Measurements from ENCODE around the gene PAPSS1.
"Not testable (repeated sequence)": the region's sequence is repeated elsewhere in the genome, so short reads cannot be mapped to it uniquely, and the experiment has no call there.

The PAPSS1 gene

DNA sequence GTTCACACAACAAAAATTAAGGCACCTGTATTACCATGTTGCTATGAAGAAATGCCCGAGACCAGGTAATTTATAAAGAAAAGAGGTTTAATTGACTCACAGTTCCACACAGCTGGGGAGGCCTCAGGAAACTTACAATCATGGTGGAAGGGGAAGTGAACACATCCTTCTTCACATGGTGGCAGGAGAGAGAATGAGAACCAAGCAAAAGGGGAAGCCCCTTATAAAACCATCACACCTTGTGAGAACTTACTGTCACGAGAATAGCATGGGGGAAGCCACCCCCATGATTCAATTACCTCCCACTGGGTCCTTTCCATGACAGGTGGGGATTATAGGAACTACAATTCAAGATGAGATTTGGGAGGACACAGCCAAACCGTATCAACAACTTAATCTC, 68.6 kb downstream of the PAPSS1 start:
- not testable (repeated sequence) for DNase-seq (ENCODE audit: low read depth, low spot score); H3K9me3 ChIP-seq (ENCODE audit: control insufficient read depth, insufficient read depth, low read length); H3K36me3 ChIP-seq (ENCODE audit: control insufficient read depth, insufficient read depth, low read length); H3K27ac ChIP-seq (ENCODE audit: low read length); H3K4me3 ChIP-seq (ENCODE audit: low read length); H3K4me1 ChIP-seq (ENCODE audit: control insufficient read depth, insufficient read depth, low read length); H3K27me3 ChIP-seq (ENCODE audit: control insufficient read depth, insufficient read depth, low read length)
- no CpG with 5 or more reads among the region's 3 CpGs for WGBS (ENCODE audit: insufficient coverage, insufficient read length)

DNA sequence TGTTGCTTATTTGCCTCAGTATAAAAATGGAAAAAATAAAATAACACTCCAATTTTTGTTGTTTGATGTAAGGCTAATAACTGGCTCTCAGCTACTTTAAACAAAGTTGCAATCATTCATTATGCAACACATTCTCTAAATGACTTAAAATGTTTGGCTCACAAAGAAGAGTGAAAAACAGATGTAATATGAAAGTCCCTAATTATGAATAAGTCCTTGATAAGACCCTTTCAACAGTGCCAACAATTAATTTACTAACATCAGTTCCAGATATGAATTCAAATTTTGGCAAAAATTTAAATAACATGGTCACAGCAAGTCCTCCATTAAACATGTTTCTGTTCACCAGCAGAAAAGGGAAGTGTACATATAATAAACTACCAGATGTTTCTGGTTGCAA, 69.8 kb downstream of the PAPSS1 start:
- Histone ChIP-seq H3K9me3 (ENCODE audit: control insufficient read depth, insufficient read depth, low read length) (no peaks in the 10 kb centered on the region), H3K27ac (ENCODE audit: low read length) (no peak overlapping the region), H3K36me3 (ENCODE audit: control insufficient read depth, insufficient read depth, low read length) (no peaks in the 10 kb centered on the region), H3K4me3 (ENCODE audit: low read length) (no peak overlapping the region), H3K27me3 (ENCODE audit: control insufficient read depth, insufficient read depth, low read length) (no peaks in the 10 kb centered on the region), H3K4me1 (ENCODE audit: control insufficient read depth, insufficient read depth, low read length) (peaks cover 3% of the 10 kb centered on the region; the same call in 1 of the 2 replicates)
- no peak for DNase-seq (ENCODE audit: low read depth, low spot score)

GRCh38 chr4:107648178-107648991, 71.6 kb downstream of the PAPSS1 start:
- no CpG with 5 or more reads among the region's 8 CpGs for WGBS (ENCODE audit: insufficient coverage, insufficient read length)
- Histone ChIP-seq H3K27ac (ENCODE audit: low read length) (no peak overlapping the region), H3K36me3 (ENCODE audit: control insufficient read depth, insufficient read depth, low read length) (no peaks in the 10 kb centered on the region; the same call in 1 of the 2 replicates), H3K27me3 (ENCODE audit: control insufficient read depth, insufficient read depth, low read length) (no peaks in the 10 kb centered on the region), H3K4me3 (ENCODE audit: low read length) (no peak overlapping the region), H3K9me3 (ENCODE audit: control insufficient read depth, insufficient read depth, low read length) (no peaks in the 10 kb centered on the region), H3K4me1 (ENCODE audit: control insufficient read depth, insufficient read depth, low read length) (peaks cover 3% of the 10 kb centered on the region; the same call in 1 of the 2 replicates)
- DNase-seq (ENCODE audit: low read depth, low spot score) = no peak

DNA sequence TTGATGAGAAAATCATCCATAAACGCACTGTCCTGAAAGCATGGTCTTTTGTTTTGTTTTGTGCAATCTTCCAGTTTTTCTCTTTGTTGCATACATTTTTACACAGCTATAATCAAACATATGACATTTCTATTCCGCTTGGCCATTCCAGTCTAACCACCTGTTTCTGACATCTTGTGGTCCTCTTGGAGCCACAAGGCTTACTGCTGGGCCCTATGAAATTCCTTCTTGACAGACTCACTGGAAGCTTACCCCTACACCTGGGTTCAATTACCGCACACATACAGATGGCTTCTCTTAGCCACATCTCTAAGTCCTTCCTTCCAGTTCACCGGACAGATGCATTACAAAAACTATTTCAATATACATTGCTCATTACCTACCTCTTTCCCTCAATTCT, 72.4 kb downstream of the PAPSS1 start:
- Histone ChIP-seq H3K9me3 (ENCODE audit: control insufficient read depth, insufficient read depth, low read length) (no peaks in the 10 kb centered on the region), H3K36me3 (ENCODE audit: control insufficient read depth, insufficient read depth, low read length) (no peaks in the 10 kb centered on the region; the same call in 1 of the 2 replicates)

DNA sequence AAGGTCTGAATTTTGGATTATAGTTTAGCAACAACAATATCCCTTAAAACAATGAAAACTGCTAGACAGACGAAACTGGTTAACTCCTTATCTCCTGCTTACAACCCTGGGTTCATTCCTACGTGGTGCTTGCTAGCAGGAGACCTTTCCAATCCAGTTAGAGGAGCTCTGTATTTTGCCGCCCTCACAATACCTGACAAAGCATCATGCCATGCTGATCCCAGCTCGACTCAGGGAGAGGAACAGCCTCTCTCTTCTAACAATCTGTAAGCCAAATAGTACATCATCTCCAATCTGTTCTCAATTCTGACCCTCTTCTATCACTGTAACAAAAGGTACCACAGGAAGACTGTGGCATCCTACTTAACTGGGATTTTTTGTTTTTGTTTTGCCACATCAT, 74.4 kb downstream of the PAPSS1 start:
- Histone ChIP-seq H3K27ac (ENCODE audit: low read length) (no peak overlapping the region), H3K4me1 (ENCODE audit: control insufficient read depth, insufficient read depth, low read length) (peaks cover 3% of the 10 kb centered on the region; the same call in 1 of the 2 replicates), H3K36me3 (ENCODE audit: control insufficient read depth, insufficient read depth, low read length) (no peaks in the 10 kb centered on the region; the same call in 1 of the 2 replicates), H3K9me3 (ENCODE audit: control insufficient read depth, insufficient read depth, low read length) (no peaks in the 10 kb centered on the region), H3K27me3 (ENCODE audit: control insufficient read depth, insufficient read depth, low read length) (no peaks in the 10 kb centered on the region), H3K4me3 (ENCODE audit: low read length) (no peak overlapping the region)
- DNase-seq (ENCODE audit: low read depth, low spot score) = no peak
- no CpG with 5 or more reads among the region's 4 CpGs for WGBS (ENCODE audit: insufficient coverage, insufficient read length)

More for the DNA sequence above, 72.4 kb downstream of the PAPSS1 start:
- DNase-seq (ENCODE audit: low read depth, low spot score) = no peak
- H3K4me1 ChIP-seq (ENCODE audit: control insufficient read depth, insufficient read depth, low read length) = peaks cover 3% of the 10 kb centered on the region; the same call in 1 of the 2 replicates
- H3K4me3 ChIP-seq (ENCODE audit: low read length) = no peak overlapping the region
- H3K27ac ChIP-seq (ENCODE audit: low read length) = no peak overlapping the region
- 100% methylated on average over 1 of the region's 4 CpGs for WGBS (ENCODE audit: insufficient coverage, insufficient read length)
- no peaks in the 10 kb centered on the region for H3K27me3 ChIP-seq (ENCODE audit: control insufficient read depth, insufficient read depth, low read length)

DNA sequence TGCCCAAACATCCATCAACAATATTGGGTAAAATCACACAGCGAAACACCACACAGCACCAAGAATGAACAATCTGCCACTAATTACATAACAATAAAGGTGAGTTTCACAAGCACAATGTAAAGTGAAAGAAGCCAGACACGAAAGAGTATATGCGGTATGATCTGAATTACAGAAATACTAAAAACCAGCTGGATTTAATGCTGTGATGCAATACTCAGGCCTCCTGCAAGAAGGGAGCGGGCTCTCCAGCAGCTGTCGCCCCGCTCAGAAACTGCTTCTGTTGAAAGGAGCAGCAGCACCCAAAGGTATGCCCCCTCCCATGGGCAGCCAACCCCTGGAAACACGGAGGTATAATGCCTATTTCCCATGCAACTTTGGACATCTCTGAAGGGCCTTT, 77.0 kb downstream of the PAPSS1 start:
- no peak for DNase-seq (ENCODE audit: low read depth, low spot score)
- WGBS (ENCODE audit: insufficient coverage, insufficient read length) = no CpG with 5 or more reads among the region's 7 CpGs
- Histone ChIP-seq H3K4me1 (ENCODE audit: control insufficient read depth, insufficient read depth, low read length) (no peaks in the 10 kb centered on the region; the same call in 1 of the 2 replicates), H3K36me3 (ENCODE audit: control insufficient read depth, insufficient read depth, low read length) (no peaks in the 10 kb centered on the region; the same call in 1 of the 2 replicates), H3K27ac (ENCODE audit: low read length) (no peak overlapping the region), H3K9me3 (ENCODE audit: control insufficient read depth, insufficient read depth, low read length) (no peaks in the 10 kb centered on the region), H3K4me3 (ENCODE audit: low read length) (no peak overlapping the region), H3K27me3 (ENCODE audit: control insufficient read depth, insufficient read depth, low read length) (no peaks in the 10 kb centered on the region)

- WGBS (ENCODE audit: insufficient coverage, insufficient read length) = no CpG with 5 or more reads among the region's 1 CpG
- Histone ChIP-seq H3K27me3 (ENCODE audit: control insufficient read depth, insufficient read depth, low read length) (no peaks in the 10 kb centered on the region), H3K4me3 (ENCODE audit: low read length) (no peak overlapping the region), H3K4me1 (ENCODE audit: control insufficient read depth, insufficient read depth, low read length) (no peaks in the 10 kb centered on the region; the same call in 1 of the 2 replicates), H3K9me3 (ENCODE audit: control insufficient read depth, insufficient read depth, low read length) (no peaks in the 10 kb centered on the region), H3K27ac (ENCODE audit: low read length) (no peak overlapping the region), H3K36me3 (ENCODE audit: control insufficient read depth, insufficient read depth, low read length) (no peaks in the 10 kb centered on the region; the same call in 1 of the 2 replicates)
- no peak for DNase-seq (ENCODE audit: low read depth, low spot score)
Observed at GRCh38 chr4:107640878-107641277, 79.2 kb downstream of the PAPSS1 start.

GRCh38 chr4:107640197-107640596, 79.8 kb downstream of the PAPSS1 start:
- H3K36me3 ChIP-seq (ENCODE audit: control insufficient read depth, insufficient read depth, low read length) = no peaks in the 10 kb centered on the region; the same call in 1 of the 2 replicates
- no peak for DNase-seq (ENCODE audit: low read depth, low spot score)
- H3K27me3 ChIP-seq (ENCODE audit: control insufficient read depth, insufficient read depth, low read length) = no peaks in the 10 kb centered on the region
- H3K4me3 ChIP-seq (ENCODE audit: low read length) = no peak overlapping the region
- H3K9me3 ChIP-seq (ENCODE audit: control insufficient read depth, insufficient read depth, low read length) = no peaks in the 10 kb centered on the region
- no CpG with 5 or more reads among the region's 2 CpGs for whole genome bisulfite sequencing (ENCODE audit: insufficient coverage, insufficient read length)
- H3K4me1 ChIP-seq (ENCODE audit: control insufficient read depth, insufficient read depth, low read length) = no peaks in the 10 kb centered on the region; the same call in 1 of the 2 replicates
- H3K27ac ChIP-seq (ENCODE audit: low read length) = no peak overlapping the region

DNA sequence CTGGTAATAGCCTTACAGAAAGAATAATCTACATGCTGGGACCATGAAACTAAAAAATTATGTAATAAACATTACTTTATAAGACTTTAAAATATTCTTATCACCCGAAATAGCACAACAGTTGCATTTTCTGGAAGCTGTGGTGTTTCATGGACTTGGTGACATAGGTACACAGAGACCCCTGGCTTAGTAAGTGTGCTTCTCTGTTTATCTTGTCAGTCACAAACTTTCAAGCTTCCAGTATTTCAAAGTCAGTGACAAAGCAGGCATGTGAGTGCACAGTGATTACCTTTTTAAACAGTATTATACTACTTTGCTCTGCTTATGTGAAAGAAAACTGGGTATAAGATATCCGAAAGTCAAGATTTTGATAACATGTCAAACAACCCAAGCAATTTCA, 84.3 kb downstream of the PAPSS1 start:
- H3K27me3 ChIP-seq (ENCODE audit: control insufficient read depth, insufficient read depth, low read length) = no peaks in the 10 kb centered on the region
- no peak for DNase-seq (ENCODE audit: low read depth, low spot score)
- H3K4me3 ChIP-seq (ENCODE audit: low read length) = no peak overlapping the region
- H3K36me3 ChIP-seq (ENCODE audit: control insufficient read depth, insufficient read depth, low read length) = no peaks in the 10 kb centered on the region
- WGBS (ENCODE audit: insufficient coverage, insufficient read length) = no CpG with 5 or more reads among the region's 2 CpGs
- no peaks in the 10 kb centered on the region; the same call in 1 of the 2 replicates for H3K4me1 ChIP-seq (ENCODE audit: control insufficient read depth, insufficient read depth, low read length)
- H3K9me3 ChIP-seq (ENCODE audit: control insufficient read depth, insufficient read depth, low read length) = no peaks in the 10 kb centered on the region
- no peak overlapping the region for H3K27ac ChIP-seq (ENCODE audit: low read length)

DNA sequence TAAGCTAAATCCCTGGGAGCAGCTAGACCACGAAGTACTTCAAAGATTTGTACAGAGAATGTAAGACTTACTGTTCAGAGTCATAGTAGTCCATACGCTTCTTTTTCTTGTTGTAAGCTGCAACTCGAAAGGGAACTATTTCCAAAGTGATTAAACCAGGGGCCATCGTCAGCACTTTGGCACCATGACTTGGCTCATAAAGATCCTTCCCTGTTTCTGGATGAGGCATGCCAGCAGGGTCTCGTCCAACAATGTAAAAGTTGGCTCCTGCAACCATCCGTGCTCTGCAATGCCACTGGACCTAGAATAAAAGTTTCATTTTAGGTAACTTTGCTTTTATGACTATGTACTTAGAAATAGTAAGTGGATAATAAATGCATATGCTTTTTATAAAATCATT, 88.5 kb downstream of the PAPSS1 start:
- H3K4me3 ChIP-seq (ENCODE audit: low read length) = no peak overlapping the region
- DNase-seq (ENCODE audit: low read depth, low spot score) = no peak
- no peaks in the 10 kb centered on the region for H3K27me3 ChIP-seq (ENCODE audit: control insufficient read depth, insufficient read depth, low read length)
- H3K27ac ChIP-seq (ENCODE audit: low read length) = no peak overlapping the region
- no peaks in the 10 kb centered on the region for H3K36me3 ChIP-seq (ENCODE audit: control insufficient read depth, insufficient read depth, low read length)
- no peaks in the 10 kb centered on the region for H3K9me3 ChIP-seq (ENCODE audit: control insufficient read depth, insufficient read depth, low read length)
- H3K4me1 ChIP-seq (ENCODE audit: control insufficient read depth, insufficient read depth, low read length) = no peaks in the 10 kb centered on the region
- no CpG with 5 or more reads among the region's 6 CpGs for WGBS (ENCODE audit: insufficient coverage, insufficient read length)
